ENCODE results near the gene SEZ6.
"Not testable (repeated sequence)": the region's sequence is repeated elsewhere in the genome, so short reads cannot be mapped to it uniquely, and the experiment has no call there.

SEZ6 gene

GRCh38 chr17:28951428-28951990, 54.3 kb downstream of the SEZ6 start, which contains the start of gene PHF12:
PHF12 (minus strand) TSS chr17:28951518; CDS start chr17:28950960, 558 bp downstream.
- peak; percentile 99 for DNase-seq

- no peak for DNase-seq
These were observed 54.9 kb downstream of the SEZ6 start for GRCh38 chr17:28950752-28951427.

- DNase-seq = no peak
These were observed 55.6 kb downstream of the SEZ6 start for GRCh38 chr17:28950017-28950751.

GRCh38 chr17:28949185-28950016, 56.4 kb downstream of the SEZ6 start:
- no peak for DNase-seq

- DNase-seq = no peak
These were observed 57.0 kb downstream of the SEZ6 start for GRCh38 chr17:28948873-28949184.

GRCh38 chr17:28948342-28948741, 57.5 kb downstream of the SEZ6 start:
- no peak for DNase-seq

GRCh38 chr17:28947639-28948038, 58.2 kb downstream of the SEZ6 start:
- DNase-seq = no peak

GRCh38 chr17:28946239-28946638, 59.6 kb downstream of the SEZ6 start:
- no peak for DNase-seq

GRCh38 chr17:28944862-28945741, 60.7 kb downstream of the SEZ6 start:
- DNase-seq = no peak

GRCh38 chr17:28944343-28944742, 61.5 kb downstream of the SEZ6 start:
- no peak for DNase-seq

GRCh38 chr17:28942925-28943324, 62.9 kb downstream of the SEZ6 start:
- no peak for DNase-seq

GRCh38 chr17:28941251-28941650, 64.6 kb downstream of the SEZ6 start:
- no peak for DNase-seq

- DNase-seq = no peak
These were observed 65.2 kb downstream of the SEZ6 start for GRCh38 chr17:28940675-28941074.

GRCh38 chr17:28940142-28940541, 65.7 kb downstream of the SEZ6 start:
- DNase-seq = no peak

- DNase-seq = no peak
These were observed 67.3 kb downstream of the SEZ6 start for GRCh38 chr17:28938552-28938951.

- no peak for DNase-seq
These were observed 68.6 kb downstream of the SEZ6 start for GRCh38 chr17:28937044-28937729.

- DNase-seq = no peak
These were observed 69.9 kb downstream of the SEZ6 start for GRCh38 chr17:28935744-28936460.

- not testable (repeated sequence) for DNase-seq
These were observed 71.3 kb downstream of the SEZ6 start for GRCh38 chr17:28934508-28934907.

GRCh38 chr17:28929787-28930186, 76.0 kb downstream of the SEZ6 start:
- no peak for DNase-seq

- DNase-seq = no peak
These were observed 77.8 kb downstream of the SEZ6 start for GRCh38 chr17:28928061-28928460.

- no peak for DNase-seq
These were observed 79.0 kb downstream of the SEZ6 start for GRCh38 chr17:28926786-28927185.
